GM10248 (cell line): ENCODE results near the gene NACC2.

Experiments
- CTCF ChIA-PET: fragments of 300-600 bp; sonication (Branson Sonifier 250); formaldehyde crosslinking; extraction: SDS; loops from one replicate; lab custom pipeline; 2021; ENCODE audit warnings: antibody characterized with exemption; lab: Yijun Ruan, JAX
- POLR2A ChIA-PET: fragments of 350-650 bp; sonication (Branson Sonifier 250); formaldehyde crosslinking; extraction: SDS; loops from one replicate; lab custom pipeline; 2020; ENCODE audit warnings: antibody characterized with exemption; lab: Yijun Ruan, JAX
- DNase-seq: peaks from one replicate; pipeline ENCODE4 v3.0.0; 2012; ENCODE audit errors: extremely low spot score
- CTCF ChIP-seq: IDR thresholded peaks from 2 replicates; pipeline ENCODE4 v1.5.1; 2012; ENCODE audit warnings: mild to moderate bottlenecking, low read depth; ENCODE audit errors: extremely low read depth, missing control alignments, control extremely low read depth

Gene NACC2

GRCh38 chr9:136117916-136118319 is 22.8 kb upstream of the NACC2 start:
- CTCF ChIA-PET: interaction anchor here (0.8 to 1.5 kb wide), 7 partner anchors 9 to 246 kb away, joined by 3 to 8 read pairs (median 4); partner anchors contain the start of gene DNLZ
- DNase-seq: no peak
- no peak for TF ChIP-seq CTCF
- POLR2A ChIA-PET: interaction anchor here (0.6 to 0.9 kb wide), 2 partner anchors 8 to 11 kb away, joined by 3 to 7 read pairs; no protein-coding TSS in a partner anchor

GRCh38 chr9:136117291-136117915 is 22.3 kb upstream of the NACC2 start:
- no peak for DNase-seq
- CTCF ChIA-PET: interaction anchor here (0.8 to 1.5 kb wide), 7 partner anchors 8 to 246 kb away, joined by 3 to 8 read pairs (median 4); partner anchors contain the start of gene DNLZ
- TF ChIP-seq CTCF: no peak
- POLR2A ChIA-PET: no interaction called here

- no peak for TF ChIP-seq CTCF
- CTCF ChIA-PET: interaction anchor here (1.5 kb wide), 1 partner anchor 10 kb away, joined by 4 read pairs; no protein-coding TSS in a partner anchor
- DNase-seq: no peak
- POLR2A ChIA-PET: no interaction called here
Measured at GRCh38 chr9:136116360-136117098, 21.4 kb upstream of the NACC2 start.

GRCh38 chr9:136115641-136116359 is 20.7 kb upstream of the NACC2 start:
- no peak for TF ChIP-seq CTCF
- no peak for DNase-seq
- ChIA-PET POLR2A (no interaction called here), CTCF (no interaction called here)

GRCh38 chr9:136115206-136115605 is 20.1 kb upstream of the NACC2 start:
- no peak for DNase-seq
- TF ChIP-seq CTCF: no peak
- POLR2A ChIA-PET: no interaction called here
- CTCF ChIA-PET: interaction anchor here (1.8 kb wide), 1 partner anchor 7 kb away, joined by 5 read pairs; no protein-coding TSS in a partner anchor

GRCh38 chr9:136114610-136115009 is 19.5 kb upstream of the NACC2 start:
- CTCF ChIA-PET: interaction anchor here (1.8 kb wide), 1 partner anchor 8 kb away, joined by 5 read pairs; no protein-coding TSS in a partner anchor
- no peak for DNase-seq
- POLR2A ChIA-PET: no interaction called here
- no peak for TF ChIP-seq CTCF
